Activated naive CD8-positive, alpha-beta T cell (primary cell): ENCODE results near the gene HBZ.
"Not testable (repeated sequence)": the region's sequence is repeated elsewhere in the genome, so short reads cannot be mapped to it uniquely, and the experiment has no call there.

Experiments used
- H3K27ac Mint-ChIP-seq: one replicate; pipeline ENCODE4 v1.8.0; 2021; ENCODE audit warnings: mixed read lengths
- H3K27me3 Mint-ChIP-seq: one replicate; pipeline ENCODE4 v1.8.0; 2021; ENCODE audit warnings: mixed read lengths
- H3K36me3 Mint-ChIP-seq: one replicate; pipeline ENCODE4 v1.8.0; 2021; ENCODE audit warnings: mixed read lengths
- H3K4me1 Mint-ChIP-seq: one replicate; pipeline ENCODE4 v1.8.0; 2021; ENCODE audit warnings: low read depth, mixed read lengths
- H3K4me3 Mint-ChIP-seq: one replicate; pipeline ENCODE4 v1.8.0; 2021; ENCODE audit warnings: mild to moderate bottlenecking, mixed read lengths
- H3K9me3 Mint-ChIP-seq: one replicate; pipeline ENCODE4 v1.8.0; 2021; ENCODE audit warnings: low read depth, mixed read lengths

HBZ gene

GRCh38 chr16:193441-193840 is 41.0 kb downstream of the HBZ start:
- no peak overlapping the region for H3K27ac Mint-ChIP-seq
- no peaks in the 10 kb centered on the region for H3K9me3 Mint-ChIP-seq
- H3K27me3 Mint-ChIP-seq: no peaks in the 10 kb centered on the region
- H3K36me3 Mint-ChIP-seq: no peaks in the 10 kb centered on the region
- no peak overlapping the region for H3K4me3 Mint-ChIP-seq
- peaks cover 10% of the 10 kb centered on the region for H3K4me1 Mint-ChIP-seq

GRCh38 chr16:194516-194915 is 42.1 kb downstream of the HBZ start:
- Mint-ChIP-seq H3K4me3 (no peak overlapping the region), H3K9me3 (no peaks in the 10 kb centered on the region), H3K27me3 (no peaks in the 10 kb centered on the region), H3K36me3 (no peaks in the 10 kb centered on the region), H3K4me1 (peaks cover 2% of the 10 kb centered on the region), H3K27ac (no peak overlapping the region)

DNA sequence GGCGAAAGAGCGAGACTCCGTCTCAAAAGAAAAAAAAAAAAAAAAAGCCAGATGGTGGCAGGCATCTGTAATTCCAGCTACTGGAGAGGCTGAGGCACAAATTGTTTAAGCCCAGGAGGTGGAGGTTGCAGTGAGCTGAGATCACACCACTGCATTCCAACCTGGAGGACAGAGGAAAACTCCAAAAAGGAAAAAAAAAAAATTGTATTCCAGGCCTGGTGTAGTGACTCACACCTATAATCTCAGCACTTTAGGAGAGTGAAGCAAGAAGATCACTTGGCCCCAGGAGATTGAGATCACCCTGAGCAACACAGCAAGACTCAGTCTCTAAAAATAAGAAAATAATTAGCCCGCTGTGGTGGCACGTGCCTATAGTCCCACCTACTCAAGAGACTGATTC is 47.9 kb downstream of the HBZ start:
- Mint-ChIP-seq H3K27me3 (no peaks in the 10 kb centered on the region), H3K9me3 (no peaks in the 10 kb centered on the region), H3K4me3 (no peak overlapping the region), H3K36me3 (no peaks in the 10 kb centered on the region), H3K4me1 (no peaks in the 10 kb centered on the region), H3K27ac (no peak overlapping the region)

DNA sequence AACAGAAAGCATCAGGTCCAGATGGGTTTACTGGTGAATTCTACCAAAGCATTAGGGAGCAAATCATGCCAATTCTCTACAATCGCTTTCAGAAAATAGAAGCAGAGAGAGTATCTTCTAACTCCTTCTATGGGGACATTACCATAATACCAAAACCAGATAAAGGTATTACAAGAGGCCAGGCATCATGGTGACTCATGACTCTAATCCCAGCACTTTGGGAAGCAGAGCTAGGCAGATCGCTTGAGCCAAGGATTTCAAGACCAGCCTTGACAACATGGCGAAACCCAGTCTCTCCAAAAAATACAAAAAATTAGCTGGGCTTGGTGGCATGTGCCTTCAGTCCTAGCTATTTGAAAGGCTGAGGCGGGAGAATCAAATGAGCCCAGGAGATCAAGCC is 50.8 kb downstream of the HBZ start:
- Mint-ChIP-seq H3K9me3 (no peaks in the 10 kb centered on the region), H3K27me3 (no peaks in the 10 kb centered on the region), H3K4me3 (no peak overlapping the region), H3K27ac (no peak overlapping the region), H3K36me3 (peaks cover 2% of the 10 kb centered on the region), H3K4me1 (peaks cover 2% of the 10 kb centered on the region)

DNA sequence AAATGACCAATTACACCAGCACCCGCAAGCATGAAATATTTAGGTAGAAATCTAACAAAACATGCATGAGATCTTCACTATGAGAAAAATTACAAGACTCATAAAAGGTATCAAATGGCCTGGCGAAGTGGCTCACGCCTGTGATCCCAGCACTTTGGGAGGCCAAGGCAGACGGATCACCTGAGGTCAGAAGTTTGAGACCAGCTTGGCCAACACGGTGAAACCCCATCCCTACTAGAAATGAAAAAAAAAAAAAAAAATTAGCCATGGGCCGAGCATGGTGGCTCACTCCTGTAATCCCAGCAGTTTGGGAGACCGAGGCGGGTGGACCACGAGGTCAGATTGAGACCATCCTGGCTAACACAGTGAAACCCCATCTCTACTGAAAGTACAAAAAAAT is 51.6 kb downstream of the HBZ start:
- not testable (repeated sequence) for H3K36me3 Mint-ChIP-seq

More for the DNA sequence above, 51.6 kb downstream of the HBZ start:
- H3K27me3 Mint-ChIP-seq, H3K27ac Mint-ChIP-seq, H3K9me3 Mint-ChIP-seq, H3K4me1 Mint-ChIP-seq, H3K4me3 Mint-ChIP-seq: not testable (repeated sequence)
